Fibroblast of skin of abdomen (primary cell): Measurements from ENCODE around the gene WDFY4.

Experiments used
- DNase-seq: peaks from one replicate; pipeline ENCODE4 v3.0.0-alpha.2; 2013

The WDFY4 gene

DNA sequence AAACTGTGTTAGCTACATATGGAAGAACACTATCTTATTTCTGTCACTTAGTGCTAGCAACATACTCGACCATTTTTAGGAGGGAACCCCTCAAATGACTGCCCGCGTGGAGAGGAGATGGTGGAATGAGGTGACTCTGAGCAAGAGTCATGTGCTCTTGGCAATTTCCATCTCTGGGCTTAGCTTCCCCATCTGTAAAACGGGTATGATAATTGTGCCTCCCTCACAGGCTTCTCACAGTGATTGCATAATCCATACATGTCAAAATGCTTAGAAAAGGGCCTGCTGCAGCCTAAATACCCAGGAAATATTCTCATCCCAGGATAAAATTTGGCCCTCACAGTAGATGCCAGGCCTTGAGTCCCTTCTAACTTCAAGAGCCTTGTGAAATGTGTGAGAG, 86.6 kb downstream of the WDFY4 start:
- no peak for DNase-seq

DNA sequence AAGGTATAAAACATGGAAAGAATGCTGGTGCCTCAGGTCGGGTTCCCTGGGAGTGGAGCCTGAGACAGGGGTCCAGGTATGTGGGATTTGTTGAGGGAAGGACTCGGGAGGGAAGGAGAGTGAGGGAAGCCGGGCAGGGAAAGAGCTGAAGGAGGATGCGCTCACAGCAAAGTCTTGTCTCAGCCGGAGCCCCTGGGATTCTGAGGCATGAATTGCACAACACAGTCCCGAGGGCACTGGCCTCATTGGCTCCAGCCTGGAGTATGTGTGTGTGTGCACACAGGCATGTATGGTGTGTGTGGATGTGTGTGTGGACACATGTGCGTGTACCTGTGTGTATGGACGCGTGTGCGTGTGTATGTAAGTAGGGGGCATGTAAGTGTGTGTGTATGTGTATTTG, 87.4 kb downstream of the WDFY4 start:
- no peak for DNase-seq

GRCh38 chr10:48773580-48773979, 88.9 kb downstream of the WDFY4 start:
- DNase-seq, result no peak

GRCh38 chr10:48774416-48775205, 89.9 kb downstream of the WDFY4 start:
- no peak for DNase-seq

- no peak for DNase-seq
Measured at GRCh38 chr10:48775206-48775517, 90.5 kb downstream of the WDFY4 start.

- DNase-seq, result no peak
Measured at GRCh38 chr10:48776005-48776522, 91.4 kb downstream of the WDFY4 start.

DNA sequence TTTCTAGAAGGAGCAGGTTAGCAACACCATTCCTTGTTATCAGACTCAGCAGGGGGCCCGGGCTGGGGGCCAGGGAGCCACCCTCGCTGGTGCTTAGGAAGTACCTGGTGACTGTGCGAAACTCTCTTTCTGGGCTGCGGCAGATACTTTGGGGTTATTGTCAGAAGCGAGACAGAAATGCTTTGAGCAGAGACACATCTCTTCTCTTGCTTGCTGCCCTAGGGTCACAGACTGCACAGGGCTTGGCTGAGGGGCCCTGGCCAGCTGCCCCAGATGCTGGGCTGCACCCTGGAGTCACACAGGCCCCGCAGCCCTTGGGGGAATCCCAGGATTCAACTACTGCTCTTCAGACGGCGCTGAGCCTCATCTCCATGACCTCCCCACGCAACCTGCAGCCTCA, 91.9 kb downstream of the WDFY4 start:
- DNase-seq, result no peak

DNA sequence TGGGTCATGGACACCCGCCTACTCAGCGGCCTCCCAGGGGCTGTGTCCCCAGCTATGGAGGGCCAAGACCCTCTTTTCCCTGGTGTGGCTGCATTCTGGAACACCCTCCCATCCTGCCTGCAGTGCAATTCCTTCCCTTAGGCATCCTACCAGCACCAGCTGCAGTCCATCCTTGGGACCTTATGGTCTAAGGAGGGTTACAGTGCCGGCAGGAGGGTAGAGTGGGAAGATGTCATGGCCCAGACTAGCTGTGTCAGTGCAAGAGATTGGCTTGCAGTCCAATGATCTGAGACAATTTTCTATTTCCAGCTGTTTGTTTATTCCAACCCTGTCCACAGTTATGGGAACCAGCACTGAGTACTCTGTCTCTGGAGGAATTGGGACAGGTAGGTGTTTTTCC, 92.4 kb downstream of the WDFY4 start:
- no peak for DNase-seq

DNA sequence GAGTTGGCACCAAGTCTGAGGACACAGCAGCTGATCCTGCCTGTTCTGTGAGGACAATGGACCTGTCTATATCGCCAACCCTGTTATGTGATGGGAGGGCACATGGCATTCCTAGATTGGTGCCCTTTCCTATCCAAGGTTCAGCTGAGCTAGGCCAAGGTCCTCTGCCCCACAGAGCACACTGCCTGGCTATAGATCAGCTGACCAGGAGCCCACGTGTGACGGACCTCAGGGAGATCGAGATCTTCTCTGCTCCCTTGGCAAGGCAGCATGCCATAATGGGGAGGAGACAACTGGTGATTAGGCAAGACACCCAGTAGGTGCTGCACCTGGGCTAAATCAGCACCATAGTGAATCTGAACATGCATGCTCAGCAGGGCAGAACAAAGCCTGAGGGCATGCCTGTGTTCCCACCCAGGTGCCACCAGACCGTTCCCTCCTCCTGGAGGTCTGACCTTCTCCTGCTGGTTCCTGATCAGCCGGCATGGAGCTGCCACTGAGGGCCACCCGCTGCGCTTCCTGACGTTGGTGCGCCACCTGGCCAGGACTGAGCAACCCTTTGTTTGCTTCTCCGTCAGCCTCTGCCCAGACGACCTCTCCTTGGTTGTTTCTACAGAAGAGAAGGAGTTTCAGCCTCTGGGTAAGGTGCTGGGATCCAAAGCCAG, 93.7 kb downstream of the WDFY4 start:
- DNase-seq, result no peak

- DNase-seq, result no peak
Measured at GRCh38 chr10:48779077-48779476, 94.4 kb downstream of the WDFY4 start.

DNA sequence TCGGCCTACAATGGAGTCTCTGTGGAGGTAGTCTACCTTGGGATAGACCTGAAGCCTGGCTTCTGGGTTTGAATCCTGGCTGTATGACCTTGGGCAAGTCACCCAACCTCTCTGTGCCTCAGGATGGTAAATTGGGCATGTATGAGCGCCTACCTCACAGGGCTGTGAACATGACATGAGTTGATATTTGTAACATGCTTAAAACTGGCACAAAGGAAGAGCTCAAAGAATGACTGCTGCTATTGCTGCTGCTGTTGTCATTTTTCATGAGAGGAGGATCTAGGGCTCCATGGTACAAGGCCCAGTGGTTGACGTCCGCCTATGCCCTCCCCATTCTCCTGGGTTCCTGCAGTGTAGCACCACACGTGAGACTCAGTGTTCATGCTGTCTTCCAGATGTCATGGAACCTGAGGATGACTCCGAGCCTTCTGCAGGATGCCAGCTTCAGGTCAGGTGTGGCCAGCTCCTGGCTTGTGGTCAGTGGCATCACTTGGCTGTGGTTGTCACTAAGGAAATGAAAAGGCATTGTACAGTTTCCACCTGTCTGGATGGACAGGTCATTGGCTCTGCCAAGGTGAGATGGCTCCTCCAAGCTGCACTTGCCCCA, 95.0 kb downstream of the WDFY4 start:
- no peak for DNase-seq

- DNase-seq, result no peak
Measured at GRCh38 chr10:48780341-48780740, 95.7 kb downstream of the WDFY4 start.

GRCh38 chr10:48782386-48782785, 97.7 kb downstream of the WDFY4 start:
- DNase-seq, result no peak

DNA sequence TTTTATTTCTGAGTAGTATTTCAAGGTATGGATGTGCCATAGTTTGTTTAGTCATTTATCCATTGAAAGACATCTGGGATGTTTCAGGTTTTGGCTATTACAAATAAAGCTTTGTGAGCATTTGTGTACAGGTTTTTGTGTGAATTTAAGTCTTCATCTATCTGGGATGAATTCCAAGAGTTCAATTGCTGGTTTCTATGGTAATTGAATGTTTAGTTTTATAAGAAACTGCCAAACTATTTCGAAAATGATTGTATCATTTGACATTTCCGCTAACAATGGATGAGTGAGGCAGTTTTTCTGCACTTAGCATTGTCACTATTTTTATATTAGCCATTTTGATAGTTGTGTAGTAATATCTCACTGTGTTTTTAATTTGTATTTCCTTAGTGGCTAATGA, 99.4 kb downstream of the WDFY4 start:
- no peak for DNase-seq

DNA sequence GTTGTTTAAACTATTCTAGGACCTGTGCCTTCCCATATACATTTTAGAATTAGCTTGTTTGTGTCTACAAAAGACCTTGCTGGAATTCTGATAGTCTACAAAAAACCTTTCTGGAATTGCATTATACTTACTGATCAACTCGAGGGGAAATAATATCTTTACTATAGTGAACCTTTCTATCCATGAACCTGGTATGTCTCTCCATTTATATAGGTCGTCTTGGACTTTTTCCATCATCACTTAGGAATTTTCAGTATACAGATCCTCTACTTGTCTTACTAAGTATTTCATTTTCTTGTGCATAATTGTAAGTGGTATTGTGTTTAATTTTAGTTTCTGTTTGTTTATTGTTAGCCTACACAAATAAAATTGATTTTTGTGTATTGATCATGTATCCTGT, 101.1 kb downstream of the WDFY4 start:
- DNase-seq, result no peak

- DNase-seq, result no peak
Measured at GRCh38 chr10:48786606-48787282, 102.1 kb downstream of the WDFY4 start.

DNA sequence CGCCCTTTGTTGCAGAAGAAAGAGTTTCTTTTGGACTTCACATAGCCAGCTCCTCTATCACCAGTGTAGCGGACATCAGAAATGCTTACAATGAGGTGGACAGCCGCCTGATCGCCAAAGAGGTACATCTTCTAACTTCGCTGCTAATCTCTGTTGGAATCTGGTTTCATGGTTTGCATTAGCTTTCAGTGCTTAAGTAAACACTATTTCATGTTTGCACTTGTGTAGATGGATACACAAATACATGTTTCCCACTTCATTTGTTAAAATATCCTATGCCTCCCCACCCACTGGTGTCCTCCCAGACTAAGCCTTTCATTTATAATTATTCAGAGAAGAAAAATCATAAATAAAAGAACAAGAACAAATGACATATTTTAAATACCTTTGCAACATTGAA, 103.9 kb downstream of the WDFY4 start:
- no peak for DNase-seq

DNA sequence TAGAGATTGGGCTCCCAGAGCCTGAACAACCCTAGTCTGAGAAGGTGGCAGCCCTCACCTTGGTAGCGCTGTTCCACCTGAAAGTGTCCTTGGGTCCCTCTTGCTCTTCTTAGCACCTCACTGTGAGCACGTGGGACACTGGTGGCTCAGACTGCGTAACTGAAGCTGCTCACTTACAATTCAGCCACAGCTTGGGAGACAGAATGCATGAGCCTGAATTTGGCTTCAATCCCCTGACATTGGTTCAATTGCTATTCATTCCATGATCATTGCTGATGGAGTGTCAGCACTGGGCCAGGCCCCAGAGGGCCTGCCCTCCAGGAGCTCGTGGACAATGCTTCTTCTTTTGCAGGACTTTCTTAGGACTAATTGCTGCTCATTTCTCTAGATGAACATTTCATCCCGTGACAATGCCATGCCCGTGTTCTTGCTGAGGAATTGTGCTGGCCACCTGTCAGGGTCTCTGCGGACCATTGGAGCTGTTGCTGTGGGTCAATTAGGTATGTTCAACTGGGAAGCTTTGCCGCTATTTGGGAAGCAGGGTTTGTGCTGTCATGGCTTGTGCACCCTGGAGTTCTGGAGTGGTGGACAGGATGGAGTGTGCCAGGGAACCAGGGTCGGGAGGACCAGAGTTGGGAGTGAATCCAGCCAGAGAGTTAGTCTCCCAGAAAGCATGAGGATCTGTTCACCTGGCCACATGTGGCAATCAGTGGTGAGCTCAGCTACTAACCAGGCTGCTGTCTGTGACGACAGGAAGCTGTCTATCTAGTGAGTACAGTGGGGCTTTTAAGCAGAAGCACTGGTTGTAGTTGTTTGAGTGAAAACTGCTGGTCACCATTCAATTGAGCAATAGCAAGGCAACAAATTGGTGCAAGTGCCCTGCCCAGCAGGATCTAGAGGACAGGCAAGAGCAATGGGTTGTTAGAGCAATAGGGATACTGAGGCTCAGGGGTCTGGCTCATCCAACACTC, 105.1 kb downstream of the WDFY4 start:
- no peak for DNase-seq

GRCh38 chr10:48790457-48791044, 105.9 kb downstream of the WDFY4 start:
- no peak for DNase-seq

GRCh38 chr10:48791267-48791928, 106.7 kb downstream of the WDFY4 start:
- no peak for DNase-seq

DNA sequence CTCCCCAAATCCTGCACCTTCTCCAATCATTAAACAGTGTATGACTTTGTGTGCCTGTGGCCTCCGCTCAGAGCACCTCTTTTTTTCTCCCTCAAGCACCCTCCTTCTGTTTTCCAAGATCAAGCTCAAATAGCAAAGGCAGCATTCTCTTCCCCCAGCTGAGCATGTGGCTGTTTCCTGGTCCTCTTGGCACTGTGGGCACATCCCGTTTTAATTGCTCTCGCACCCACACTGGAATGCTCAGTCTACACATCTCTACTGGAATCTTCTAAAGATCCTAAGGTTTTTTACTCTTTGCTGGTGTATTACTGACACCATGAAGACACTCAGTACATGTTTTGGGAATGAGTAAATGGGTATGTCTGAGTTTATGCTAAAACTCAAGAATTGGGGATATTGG, 107.4 kb downstream of the WDFY4 start:
- DNase-seq, result peak; percentile 5
